Heart right ventricle (tissue), 16 donors: ENCODE results near the gene CDK5. TPM values are rescaled to one million over a fixed set of nuclear protein-coding genes. Genes with fewer than 3 reads are reported as not detected.

Source experiments
- ATAC-seq, 8 donors: fragments of 200-7000 bp; cut with Tn5 transposase; one replicate each; pipeline ENCODE4 v1.9.1; 2020; ENCODE audit warnings: mild to moderate bottlenecking in 8 of 8, moderate library complexity in 8 of 8, moderate number of reproducible peaks in 1 of 8
- DNase-seq, 2 donors: peaks; one replicate each; pipeline ENCODE4 v3.0.0-alpha.2; 2020
- H3K27ac ChIP-seq, 10 donors: fragments of 200-600 bp; sonication (generic) in 2 of 10; one replicate each; pipeline versions ENCODE4 v1.5.0 to v1.8.0; 2020 to 2022; ENCODE audit warnings: mild to moderate bottlenecking in 3 of 10
- H3K27me3 ChIP-seq, 7 donors: fragments of 200-600 bp; one replicate each; pipeline ENCODE4 v1.8.0; 2021 to 2022; ENCODE audit warnings: mild to moderate bottlenecking in 2 of 7
- H3K36me3 ChIP-seq, 9 donors: fragments of 200-600 bp; sonication (generic) in 1 of 9; one replicate each; pipeline versions ENCODE4 v1.5.0 to v1.8.0; 2020 to 2022; ENCODE audit warnings: mild to moderate bottlenecking in 2 of 9
- H3K4me1 ChIP-seq, 9 donors: fragments of 200-600 bp; sonication (generic) in 1 of 9; one replicate each; pipeline versions ENCODE4 v1.5.0 to v1.8.0; 2020 to 2022; ENCODE audit warnings: mild to moderate bottlenecking in 4 of 9
- H3K4me3 ChIP-seq, 10 donors: fragments of 200-600 bp; sonication (generic) in 2 of 10; one replicate each; pipeline versions ENCODE4 v1.5.0 to v1.8.0; 2020 to 2022; ENCODE audit warnings: mild to moderate bottlenecking in 7 of 10, moderate library complexity in 2 of 10
- H3K9me3 ChIP-seq, 11 donors: fragments of 200-600 bp in 10 of 11; sonication (generic) in 2 of 11; one replicate each; pipeline versions ENCODE4 v1.5.0 to v1.8.0; 2013 to 2022; ENCODE audit warnings: mild to moderate bottlenecking in 2 of 11, control low read depth in 1 of 11, moderate library complexity in 1 of 11
- CTCF ChIP-seq, 9 donors: fragments of 200-600 bp; sonication (generic) in 2 of 9; IDR thresholded peaks; one replicate each; pipeline versions ENCODE4 v1.5.0 to v1.8.0; 2021 to 2022; ENCODE audit warnings: antibody characterized with exemption in 9 of 9, mild to moderate bottlenecking in 5 of 9, moderate library complexity in 1 of 9
- WGBS, 2 donors: extraction: QIAGEN DNeasy Blood & Tissue Kit; methylation state at CpG; one replicate each; pipeline ENCODE4 v1.1.7; 2013; ENCODE audit warnings: inconsistent platforms in 1 of 2; 5-methylcytosine and 5-hydroxymethylcytosine counted together
- intact Hi-C, 10 donors: fragments of 100-400 bp; cut with DNase I; formaldehyde crosslinking; loops; one replicate each; pipeline versions ENCODE4 v1.11.1 to v1.14.2; 2022
- polyA plus RNA-seq, 2 donors: library from polyadenylated mRNA; stranded (reverse); fragments of 200-250 nt; gene quantifications; one replicate each; pipeline ENCODE4 v1.2.3, GENCODE V29; 2013
- total RNA-seq, 10 donors: library from RNA; stranded (reverse); fragmentation: NEBNext Ultra II Directional in 3 of 10; extraction: Animal tissue kit (Norgen Biotek cat#: 25700) in 3 of 10; gene quantifications; one replicate each; pipeline versions ENCODE4 v1.2.1 to v1.2.4, GENCODE V29; 2021 to 2023
- donor health status: Arrhythmogenic right ventricular cardiomyopathy.
- donor health status: ischemic (EF 13 %, LVEDD 7.1; RV severe dilation, severe dysfunction).
- donor health status: healthy with polysubstance abuse.
- donor health status: DM: no; HTN: yes; CAD: no.
- donor health status: DM: no; HTN: no; CAD: no.
- donor health status: ischemic (EF 25% LVEDD 6.9; RV normal size, moderate dysfunction).
- donor health status: ischemic (EF 25% LVEDD 5.7; RV mildly dilated, moderate dysfunction).
- donor health status: healthy.
- donor health status: DM: yes; HTN: yes; CAD: no.
- donor health status: Ischemic cardiomyopathy.
- donor health status: ischemic (EF 35%, LVEDD 5.7; RV mildly dilated, moderate dysfunction).
- donor health status: nonischemic (EF 11% LVEDD 7.7; RV severe dilation, severe dysfunction).
- donor health status: DM: yes; HTN: yes; CAD: no.
- donor health status: PGD.
- donor health status: ischemic (EF 29% LVEDD 5.4; RV normal size, mild dysfunction).
- donor health status: nonischemic (EF 23%, LVEDD 6.1; RV moderate dilation, normal function).

Gene CDK5
- total and polyA plus RNA-seq, 12 donors, result 5.0 to 11.3 (median 7.6) TPM

- no peak within 1 kb of the TSS for H3K27ac ChIP-seq
- WGBS, 2 donors, result 81 to 82% methylated on average over 4 of the region's 4 CpGs
- H3K36me3 ChIP-seq, result no peaks in the 10 kb centered on the region
- no peak for TF ChIP-seq CTCF (IDR thresholded peaks at IDR 0.05)
- H3K27me3 ChIP-seq, result peaks cover 0 to 30% (median 19%) of the 10 kb centered on the region in 7 donors
- no peaks in the 10 kb centered on the region for H3K9me3 ChIP-seq
- H3K4me1 ChIP-seq, result peaks cover 3 to 17% (median 9%) of the 10 kb centered on the region in 9 donors
- DNase-seq, result no peak
- intact Hi-C loops, result loop anchor here in 3 of 10 donors (5.0 kb wide), 2 partner anchors 68 to 88 kb away; no protein-coding TSS in a partner anchor
- no peak for ATAC-seq
- H3K4me3 ChIP-seq, result no peak within 1 kb of the TSS
These were observed 33.2 kb downstream of the CDK5 start, which contains the start of gene ATG9B for GRCh38 chr7:151024435-151025056. TSS of gene ATG9B (minus strand) at chr7:151024494. CDS start at chr7:151024423, 71 bp downstream.

- Histone ChIP-seq H3K36me3 (no peaks in the 10 kb centered on the region), H3K4me1 (peaks cover 6 to 18% (median 10%) of the 10 kb centered on the region in 9 donors), H3K27me3 (peaks cover 0 to 43% (median 30%) of the 10 kb centered on the region in 7 donors), H3K4me3 (no peak overlapping the region), H3K27ac (no peak overlapping the region), H3K9me3 (no peaks in the 10 kb centered on the region)
- ATAC-seq, result no peak
- intact Hi-C loops, result no loop called here
- 63 to 66% methylated on average over 10 of the region's 10 CpGs for WGBS, 2 donors
- no peak for TF ChIP-seq CTCF (IDR thresholded peaks at IDR 0.05)
- no peak for DNase-seq
These were observed 34.5 kb downstream of the CDK5 start for GRCh38 chr7:151023232-151023631.

GRCh38 chr7:151020231-151020630 is 37.5 kb downstream of the CDK5 start:
- intact Hi-C loops, result no loop called here
- no peaks in the 10 kb centered on the region for H3K9me3 ChIP-seq
- DNase-seq (no peak), ATAC-seq (no peak)
- H3K27ac ChIP-seq, result no peak overlapping the region
- H3K4me1 ChIP-seq, result peaks cover 9 to 28% (median 17%) of the 10 kb centered on the region in 9 donors
- no peaks in the 10 kb centered on the region for H3K36me3 ChIP-seq
- H3K27me3 ChIP-seq, result peaks cover 0 to 56% (median 43%) of the 10 kb centered on the region in 7 donors
- 59 to 60% methylated on average over 7 of the region's 7 CpGs for WGBS, 2 donors
- no peak for TF ChIP-seq CTCF (IDR thresholded peaks at IDR 0.05)
- no peak overlapping the region for H3K4me3 ChIP-seq

- ATAC-seq (peak in 3 of 8 donors; percentile 2 to 4 (median 4)), DNase-seq (no peak)
- 26 to 34% methylated on average over 20 of the region's 20 CpGs for WGBS, 2 donors
- intact Hi-C loops, result loop anchor here in 4 of 10 donors (5.0 to 10.0 kb wide), 4 partner anchors 54 to 242 kb away; no protein-coding TSS in a partner anchor
- peak overlapping the region in 9 of 10 donors; percentile 3 to 37 (median 24) for H3K4me3 ChIP-seq
- peaks cover 9 to 38% (median 21%) of the 10 kb centered on the region in 9 donors for H3K4me1 ChIP-seq
- H3K36me3 ChIP-seq, result peaks cover 0 to 9% (median 0%) of the 10 kb centered on the region in 9 donors
- H3K27ac ChIP-seq, result no peak overlapping the region
- TF ChIP-seq CTCF (IDR thresholded peaks at IDR 0.05), result no peak
- no peaks in the 10 kb centered on the region for H3K9me3 ChIP-seq
- H3K27me3 ChIP-seq, result peaks cover 0 to 56% (median 44%) of the 10 kb centered on the region in 7 donors
These were observed 38.6 kb downstream of the CDK5 start for GRCh38 chr7:151019130-151019447.
